Kasumi-1 (cell line): Measurements from ENCODE around the gene EVC2.
A peak's percentile ranks its signal among the peaks of the same experiment; 100 is the strongest.

Experiments
- DNase-seq, 2 experiments: peaks; one replicate each; lab custom pipeline; 2025; lab: John Stamatoyannopoulos, UW

Gene EVC2

DNA sequence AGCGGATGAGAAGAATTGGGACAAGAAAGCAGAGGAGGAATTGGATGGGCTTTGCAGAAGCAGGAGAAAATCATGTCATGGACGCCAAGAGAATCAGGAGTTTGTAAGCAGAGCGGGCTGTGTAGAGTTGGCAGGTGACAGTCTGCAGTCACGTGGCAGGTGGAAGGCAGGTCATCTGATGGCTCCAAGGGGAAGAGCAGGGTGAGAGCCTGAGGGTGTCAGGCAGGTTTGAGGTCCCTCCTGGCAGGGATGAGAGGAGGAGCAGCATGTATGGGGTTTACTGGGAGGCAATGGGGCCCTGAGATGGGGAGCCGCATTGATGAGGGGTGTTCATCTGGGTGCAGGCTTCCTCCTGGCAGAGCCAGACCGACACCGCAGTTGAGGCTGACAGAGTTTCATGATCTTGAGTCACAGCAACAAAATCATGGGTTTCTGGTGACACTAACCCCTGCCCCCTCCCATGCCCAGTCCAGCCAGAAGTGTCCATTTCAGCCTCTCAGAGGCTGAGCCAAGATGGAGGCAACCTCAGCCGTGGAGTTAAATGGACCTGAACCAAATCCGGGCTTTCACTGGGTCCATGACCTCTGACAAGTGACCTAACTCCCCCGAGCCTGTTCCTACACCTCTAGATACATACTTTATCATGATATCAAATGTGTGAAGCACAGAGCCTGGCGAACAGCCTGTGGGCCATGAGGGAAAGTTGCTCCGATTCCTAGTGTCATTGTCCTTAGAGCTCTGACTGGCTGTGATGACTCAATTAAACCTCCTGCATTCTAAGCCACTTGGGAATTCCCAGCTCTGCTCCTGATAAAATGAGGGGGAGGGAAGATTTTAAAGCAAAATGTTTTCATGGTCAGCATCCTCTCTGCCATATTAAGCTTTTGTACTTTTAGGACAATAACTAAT, 38.7 kb upstream of the EVC2 start:
- no peak for DNase-seq

DNA sequence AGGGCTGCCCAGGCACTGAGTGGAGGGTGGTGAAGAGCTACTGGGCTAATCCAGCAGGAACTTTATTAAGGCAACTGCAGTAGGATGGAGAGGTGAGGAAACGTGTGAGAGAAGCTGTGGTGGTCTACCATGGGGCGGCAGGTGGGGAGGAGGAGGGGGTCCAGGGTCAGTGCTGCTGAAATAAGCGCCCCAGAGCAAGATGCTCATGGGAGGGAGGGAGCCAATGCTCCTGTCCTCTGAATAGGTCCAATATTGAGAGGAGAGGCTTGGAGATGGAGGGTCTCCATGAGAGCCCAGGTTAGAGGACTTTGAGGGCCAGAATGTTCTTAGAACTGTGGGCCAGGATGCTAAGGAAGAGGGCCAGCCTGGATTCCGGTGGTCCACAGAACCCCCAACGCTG, 37.9 kb upstream of the EVC2 start:
- no peak for DNase-seq

DNA sequence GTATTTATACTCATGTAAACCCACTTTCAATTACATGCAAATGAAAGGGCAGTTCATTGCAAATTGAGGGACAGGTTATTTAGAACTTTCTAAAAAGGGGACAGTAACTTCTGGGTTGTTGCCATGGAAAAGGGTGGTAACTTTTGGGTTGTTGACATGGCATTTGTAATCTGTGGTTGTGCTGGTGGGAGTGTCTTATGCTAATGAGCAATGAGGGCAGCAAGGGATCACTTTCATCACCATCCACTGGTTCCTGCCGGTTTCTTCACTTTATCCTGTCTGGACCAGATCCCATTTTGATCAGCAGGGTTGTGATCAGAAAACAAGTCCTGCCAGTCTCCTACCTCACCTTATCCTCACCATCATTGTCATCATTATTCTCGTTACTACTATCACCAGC, 34.6 kb upstream of the EVC2 start:
- no peak for DNase-seq

DNA sequence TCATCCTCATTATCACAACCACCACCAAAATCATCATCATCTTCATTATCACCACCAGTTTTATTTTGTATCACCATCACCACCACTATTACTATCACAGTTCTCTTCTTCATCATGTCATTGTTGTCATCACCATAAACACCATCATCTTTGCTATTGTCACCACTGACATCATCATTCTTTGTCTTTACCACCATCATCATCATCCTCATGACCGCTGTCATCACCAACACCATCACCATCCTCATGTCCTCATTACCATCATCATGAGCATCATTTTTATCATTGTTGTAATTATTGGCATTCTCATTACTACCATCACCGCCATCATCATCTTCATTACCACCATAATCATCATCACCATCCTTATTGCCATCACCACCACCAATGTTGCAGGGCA, 34.0 kb upstream of the EVC2 start:
- no peak for DNase-seq

DNA sequence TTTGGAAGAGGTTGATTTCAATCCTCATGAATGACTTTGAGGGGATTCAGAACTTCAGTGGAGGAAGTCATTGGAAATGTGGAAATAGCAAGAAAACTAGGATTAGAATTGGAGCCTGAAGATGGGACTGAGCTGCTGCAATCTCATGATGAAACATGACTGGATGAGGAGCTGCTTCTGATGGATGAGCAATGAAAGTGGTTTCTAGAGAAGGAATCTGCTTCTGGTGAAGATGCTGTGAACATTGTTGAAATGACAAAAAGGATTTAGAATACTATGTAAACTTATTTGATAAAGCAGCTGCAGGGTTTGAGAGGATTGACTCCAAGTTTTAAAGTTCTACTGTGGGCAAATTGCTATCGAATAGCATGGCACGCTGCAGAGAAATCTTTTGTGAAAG, 29.7 kb upstream of the EVC2 start:
- DNase-seq, result no peak

DNA sequence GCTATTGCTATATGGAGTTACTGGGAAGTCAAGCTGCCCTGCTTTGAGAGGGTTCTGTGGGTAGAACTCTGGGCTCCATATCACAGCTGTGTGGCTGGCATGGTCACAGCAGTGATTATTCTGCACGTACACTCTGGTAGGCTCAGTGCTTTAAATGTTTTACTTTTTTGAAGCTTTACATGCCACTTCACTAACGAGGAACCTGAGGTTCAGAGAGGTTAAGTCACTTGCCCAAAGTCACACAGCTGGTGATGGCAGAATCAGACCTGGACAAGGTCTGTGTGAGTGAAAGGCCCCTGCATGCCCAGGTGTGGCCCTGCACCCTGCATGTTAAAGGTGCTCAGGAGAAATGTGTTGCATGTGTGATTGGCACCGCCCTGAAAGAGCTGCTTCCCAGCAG, 27.1 kb upstream of the EVC2 start:
- no peak for DNase-seq

DNA sequence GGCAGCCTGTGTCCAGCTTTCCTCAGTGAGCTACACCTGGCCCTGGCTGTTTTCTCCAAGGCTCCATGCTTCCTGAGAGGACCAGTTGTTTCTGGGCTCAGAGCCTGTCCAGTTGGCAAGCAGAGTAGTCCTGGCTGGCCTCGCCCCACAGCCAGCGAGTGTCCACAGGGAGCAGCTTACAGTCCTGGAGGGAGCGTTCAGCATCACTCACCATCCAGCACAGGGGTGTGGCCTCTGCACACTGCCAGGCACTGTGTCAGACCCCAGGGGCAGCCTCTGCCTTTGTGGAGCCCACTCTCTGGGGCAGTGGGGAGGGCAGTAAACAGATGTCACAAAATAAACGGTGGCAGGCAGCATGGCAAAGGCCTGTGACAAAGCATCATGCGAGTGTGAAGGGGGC, 26.5 kb upstream of the EVC2 start:
- DNase-seq, result no peak

DNA sequence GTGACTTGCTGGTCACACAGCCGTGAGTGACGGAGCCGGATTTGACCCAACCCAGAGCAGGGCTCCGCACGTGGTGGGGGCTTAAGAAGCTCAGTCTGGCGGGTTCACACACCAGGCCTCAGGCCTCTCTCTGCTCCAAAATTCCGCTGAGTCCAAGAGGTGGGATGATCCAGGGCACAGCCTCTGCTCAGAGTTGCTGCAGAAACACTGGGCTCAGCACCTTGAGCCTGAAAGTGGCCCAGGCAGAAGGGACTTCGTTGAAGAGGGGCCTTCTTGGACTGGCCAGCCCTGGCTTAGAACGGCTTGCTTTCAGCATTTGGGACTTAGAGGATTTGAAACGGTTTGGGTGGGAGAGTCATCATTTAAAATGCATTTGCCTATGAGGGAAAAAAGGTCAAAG, 23.8 kb upstream of the EVC2 start:
- no peak for DNase-seq

DNA sequence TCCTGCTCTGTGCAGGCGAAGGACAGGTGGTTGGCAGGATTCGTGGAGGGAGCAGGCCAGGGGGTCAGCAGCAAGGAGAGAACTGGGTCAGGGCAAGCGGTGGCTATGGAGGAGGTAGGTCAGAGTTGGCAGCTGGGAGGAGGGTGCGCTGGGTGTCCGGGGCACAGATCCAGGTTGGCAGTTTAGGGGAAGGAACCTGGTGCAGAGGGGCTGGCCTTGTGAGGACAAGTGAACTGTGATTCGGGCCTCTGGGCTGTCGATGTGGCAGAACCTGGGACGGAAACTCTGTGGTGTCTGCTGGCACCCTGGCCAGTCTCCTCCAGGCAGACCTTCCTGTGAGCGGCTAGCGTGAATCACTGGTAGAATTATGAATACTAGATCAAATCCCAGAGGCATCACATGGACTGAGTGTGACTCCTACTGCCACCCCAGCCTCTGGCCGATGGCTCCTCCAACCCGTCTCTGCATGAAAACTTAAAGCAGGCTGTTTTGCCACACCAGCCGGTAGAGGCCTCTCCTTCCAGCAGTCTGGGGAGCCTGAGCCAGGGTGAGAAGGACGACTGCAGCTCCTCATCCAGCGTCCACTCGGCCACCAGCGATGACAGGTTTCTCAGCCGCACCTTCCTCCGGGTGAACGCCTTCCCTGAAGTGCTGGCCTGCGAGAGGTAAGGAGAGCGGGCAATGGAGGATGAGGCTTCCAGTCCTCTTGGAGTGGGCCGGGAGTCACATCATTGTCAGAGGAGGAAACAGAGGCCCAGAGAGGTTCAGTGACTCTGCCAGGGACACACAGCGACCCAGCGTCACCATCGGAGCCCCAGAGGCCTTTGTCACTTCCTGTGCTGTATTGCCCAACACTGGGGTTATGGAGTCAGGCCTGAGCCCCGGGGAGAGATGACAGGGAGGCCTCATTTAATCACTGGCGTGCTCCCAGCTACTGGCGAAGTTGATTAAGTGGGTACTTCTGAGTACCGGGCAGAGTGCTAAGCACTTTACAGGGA, 22.9 kb upstream of the EVC2 start:
- peak in 1 of 2 experiments; percentile 2 for DNase-seq

DNA sequence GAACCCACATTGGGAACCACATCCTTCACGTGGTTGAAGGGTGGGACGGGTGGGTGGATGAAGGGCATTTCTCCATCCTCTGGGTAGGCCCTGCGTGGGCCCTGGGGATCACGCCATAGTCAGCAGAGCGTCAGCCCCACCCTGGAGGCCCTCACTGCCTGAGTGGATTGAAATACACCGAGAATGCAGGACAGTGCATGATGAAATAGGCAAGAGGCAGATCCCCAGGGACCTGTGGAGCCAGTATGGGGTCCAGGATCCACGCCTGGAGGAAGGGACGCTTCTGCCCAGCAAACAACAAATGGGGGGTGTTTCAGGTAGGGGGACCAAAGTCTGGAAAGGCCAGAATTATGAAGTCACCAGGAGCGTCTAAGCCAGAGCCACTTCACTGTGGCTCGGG, 22.1 kb upstream of the EVC2 start:
- no peak for DNase-seq

DNA sequence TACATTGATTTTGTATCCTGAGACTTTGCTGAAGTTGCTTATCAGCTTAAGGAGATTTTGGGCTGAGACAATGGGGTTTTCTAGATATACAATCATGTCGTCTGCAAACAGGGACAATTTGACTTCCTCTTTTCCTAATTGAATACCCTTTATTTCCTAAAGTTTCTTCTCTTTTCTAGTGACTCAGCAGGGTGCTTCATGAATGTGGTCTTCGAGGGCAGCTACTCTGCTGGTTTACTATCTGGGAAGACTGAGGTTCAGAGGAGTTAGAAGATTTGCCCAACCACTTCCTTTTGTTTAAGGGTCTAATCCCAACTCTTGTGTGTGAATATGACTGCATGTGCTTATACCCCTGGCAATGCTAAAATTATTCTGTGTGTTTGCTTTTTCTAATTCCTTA, 20.1 kb upstream of the EVC2 start:
- peak; percentile 94 to 96 for DNase-seq

DNA sequence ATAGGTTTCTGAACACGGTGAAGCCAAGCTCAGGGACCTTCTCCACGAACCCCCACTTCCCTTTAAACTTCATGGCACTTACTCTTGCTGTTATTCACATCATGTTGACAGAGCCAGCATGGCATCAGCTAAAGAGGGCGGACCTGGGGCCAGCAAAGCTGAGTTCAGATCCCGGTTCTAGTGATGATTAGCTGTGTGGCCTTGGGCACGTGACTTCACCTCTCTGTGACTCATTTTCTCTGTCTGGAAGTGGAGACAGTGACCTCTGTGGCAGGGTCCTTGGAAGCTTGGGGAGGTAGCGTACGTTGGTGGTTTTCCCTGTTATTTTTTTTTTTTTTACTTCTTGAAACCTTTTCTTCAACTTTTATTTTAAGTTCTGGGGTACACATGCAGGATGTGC, 16.0 kb upstream of the EVC2 start:
- DNase-seq, result no peak

DNA sequence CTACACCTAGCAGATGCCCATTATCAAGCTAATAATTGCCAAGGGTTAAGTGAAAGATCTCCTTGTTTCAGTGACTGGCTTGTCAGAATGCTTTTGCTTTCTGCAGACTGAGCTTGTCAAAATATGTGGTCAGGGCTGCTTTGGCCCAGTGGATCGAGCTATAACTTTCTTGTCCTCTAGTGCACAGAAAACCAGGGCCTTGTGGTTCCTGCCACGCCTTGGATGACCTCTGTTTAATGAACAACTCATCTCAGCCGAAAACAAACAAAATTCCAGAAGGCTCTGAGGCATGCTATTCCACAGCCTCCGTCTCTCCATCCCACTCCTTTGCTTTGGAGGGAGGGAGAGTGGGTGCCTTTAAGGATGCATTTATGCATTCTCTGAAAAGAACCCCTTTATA, 14.0 kb upstream of the EVC2 start:
- DNase-seq, result no peak

DNA sequence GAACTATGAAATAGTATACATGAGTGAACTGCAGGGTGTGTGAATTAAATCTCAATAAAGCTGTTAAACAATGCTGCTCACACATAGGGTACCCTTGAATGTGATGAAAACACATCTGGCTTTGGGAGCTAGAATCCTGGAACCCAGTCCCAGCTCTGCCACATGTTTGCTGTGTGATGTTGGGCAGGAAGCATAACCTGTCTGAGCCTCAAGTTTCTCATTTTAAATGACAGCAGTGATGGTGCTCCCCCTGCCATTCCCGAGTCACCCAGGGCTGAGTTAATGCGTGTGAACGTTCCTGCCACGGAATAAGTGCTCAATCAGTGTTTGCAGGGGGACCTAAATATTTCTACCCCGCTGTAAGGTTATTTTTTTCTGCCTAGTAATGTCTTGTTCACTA, 13.6 kb upstream of the EVC2 start:
- no peak for DNase-seq

DNA sequence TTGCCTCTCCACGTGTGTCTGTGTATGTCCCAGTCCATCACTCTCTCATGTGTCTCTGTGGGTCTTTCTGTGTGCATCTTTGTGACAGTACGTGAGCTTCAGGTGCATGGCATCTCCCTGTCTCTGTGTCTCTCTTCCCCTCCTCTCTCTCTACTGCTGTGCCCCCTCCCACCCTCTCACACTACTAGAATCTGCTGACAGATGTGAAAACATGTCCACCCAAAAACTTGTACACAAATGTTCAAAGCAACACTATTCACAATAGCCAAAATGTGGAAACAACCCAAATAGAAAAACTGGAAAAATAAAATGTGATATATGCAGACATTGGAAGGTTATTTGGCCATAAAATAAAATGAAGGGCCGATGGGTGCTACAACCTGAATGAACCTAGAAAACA, 12.6 kb upstream of the EVC2 start:
- no peak for DNase-seq

DNA sequence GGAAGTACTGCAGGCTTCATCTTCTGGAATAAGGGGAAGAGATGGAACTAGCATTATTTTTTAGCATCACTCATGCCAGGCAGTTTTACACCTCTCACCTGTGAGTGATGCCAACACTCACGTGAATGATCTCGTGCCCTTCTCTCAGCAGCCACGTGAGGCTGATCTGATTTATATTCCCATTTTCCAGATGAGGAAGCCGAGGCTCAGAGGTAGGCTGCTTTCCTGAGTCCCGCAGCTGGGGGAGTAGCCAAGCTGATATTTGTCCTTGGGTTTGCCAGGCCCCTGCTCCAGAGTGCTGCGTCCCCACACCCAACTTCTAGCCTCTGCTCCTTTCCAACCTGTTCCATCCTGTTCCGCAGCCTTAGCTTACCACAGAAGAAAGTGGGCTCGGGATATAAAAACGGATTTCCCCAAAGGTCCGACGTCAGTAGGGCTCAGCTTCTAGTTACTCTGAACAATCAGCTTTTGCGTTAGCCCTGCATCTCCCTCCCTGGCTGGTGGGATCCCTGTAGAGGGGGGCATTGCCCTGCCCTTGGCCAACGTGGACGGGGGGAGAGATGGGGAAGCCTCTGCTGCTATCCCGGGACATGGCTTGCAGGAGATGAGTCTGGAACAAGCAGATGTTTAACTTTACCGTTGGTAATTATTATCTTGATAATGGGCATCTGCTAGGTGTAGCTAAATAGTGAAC, 11.9 kb upstream of the EVC2 start:
- no peak for DNase-seq

DNA sequence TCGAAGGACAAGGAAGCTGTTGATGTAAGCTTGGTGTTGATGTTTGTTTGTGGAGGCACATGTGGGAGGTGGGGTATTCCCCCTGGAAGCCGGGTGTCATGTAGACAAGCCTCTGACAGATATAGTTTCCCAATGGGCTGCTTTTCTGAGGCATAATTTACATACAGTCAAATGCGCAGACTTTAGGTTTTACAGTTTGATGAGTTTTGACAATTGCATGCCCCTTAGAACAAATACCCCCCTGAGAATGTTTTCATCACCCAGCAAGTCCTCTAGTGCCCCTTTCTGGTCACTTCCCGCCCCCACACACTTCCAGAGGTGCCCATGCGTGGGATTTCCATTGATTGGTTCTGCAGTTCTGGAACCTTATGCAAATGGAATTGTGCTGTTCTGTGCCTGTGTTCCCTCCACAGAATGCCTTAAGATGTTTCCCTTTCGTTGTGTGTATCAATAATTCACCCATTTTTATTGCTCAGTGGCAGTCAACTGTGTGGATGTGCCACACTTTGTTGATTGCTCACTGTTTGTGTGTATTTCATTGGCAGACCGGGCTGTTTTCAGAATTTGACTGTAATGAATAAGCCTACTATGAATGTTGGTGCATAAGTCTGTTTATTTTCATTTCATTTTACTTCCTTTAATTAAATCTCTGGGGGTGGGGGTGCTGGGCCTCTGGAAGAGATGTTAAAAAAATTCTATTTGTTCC, 11.1 kb upstream of the EVC2 start:
- no peak for DNase-seq

DNA sequence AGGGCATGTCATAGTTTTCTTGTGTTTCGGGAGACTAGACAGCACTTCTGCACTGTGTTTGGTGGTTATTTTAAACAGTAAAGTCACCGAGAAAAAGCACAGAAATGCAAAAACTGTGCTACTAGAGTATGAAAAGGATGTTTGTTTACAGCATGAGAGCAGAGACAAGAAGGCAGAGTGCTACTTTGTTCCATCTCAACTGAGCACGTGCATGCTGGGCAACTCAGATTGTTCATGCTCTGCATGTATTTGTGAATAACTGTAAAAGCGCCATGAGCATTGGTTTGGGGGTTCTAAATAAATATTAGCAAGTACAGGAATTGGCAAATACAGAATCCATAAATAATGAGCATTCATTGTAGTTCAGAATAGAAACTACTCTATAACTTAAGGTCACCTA, 10.1 kb upstream of the EVC2 start:
- no peak for DNase-seq

DNA sequence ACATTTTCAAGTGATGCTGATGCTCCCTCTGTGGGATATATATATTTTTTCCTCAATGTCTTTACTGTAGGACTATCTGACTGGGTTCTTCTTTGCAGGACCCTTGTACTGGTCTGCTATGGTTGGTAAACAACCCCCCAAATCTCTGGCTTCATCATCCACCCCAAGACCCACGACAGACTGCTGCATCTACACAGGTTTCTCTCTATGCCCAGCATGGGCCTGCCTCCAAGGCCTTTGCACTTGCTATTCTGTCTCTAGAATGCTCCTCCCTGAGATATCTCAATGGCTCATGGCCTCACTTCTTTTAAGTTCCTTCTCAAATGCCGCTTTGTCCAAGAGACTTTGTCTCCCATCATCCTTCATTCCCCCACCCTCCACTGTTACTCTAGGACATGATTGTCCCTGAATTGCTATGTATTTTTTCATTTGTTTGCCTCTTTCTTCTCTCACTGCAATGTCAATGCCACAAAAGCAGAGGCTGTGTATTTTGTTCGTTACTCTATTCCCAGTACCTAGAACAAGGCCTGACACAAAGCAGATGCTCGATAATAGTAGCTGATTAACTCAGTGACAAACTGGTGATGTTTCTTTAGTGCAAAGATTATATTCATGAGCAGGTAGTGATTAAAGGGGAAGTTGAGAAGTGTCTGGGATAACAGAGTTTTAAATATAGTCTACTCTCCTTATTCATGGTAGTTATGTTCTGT, 9.2 kb upstream of the EVC2 start:
- DNase-seq, result peak; percentile 0 to 4

DNA sequence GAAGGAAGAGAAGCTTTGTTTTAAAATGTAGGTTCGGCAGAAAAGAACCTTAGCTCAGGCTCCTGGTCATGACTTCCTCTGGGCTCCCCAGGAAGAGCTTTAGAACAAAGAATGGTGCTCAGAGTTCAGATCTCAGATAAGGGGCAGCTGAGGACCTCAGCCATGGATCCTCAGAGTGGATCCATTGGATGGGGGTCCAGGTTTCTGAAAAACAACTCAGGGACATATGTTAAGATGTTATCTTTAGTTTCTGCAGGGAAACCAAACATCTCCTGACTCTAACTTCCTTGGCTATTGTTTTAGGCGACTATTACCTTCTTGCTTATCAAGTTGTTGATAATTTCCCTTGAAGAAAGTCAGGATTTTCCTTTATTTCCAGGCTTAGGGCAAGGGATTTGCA, 8.0 kb upstream of the EVC2 start:
- DNase-seq, result no peak

DNA sequence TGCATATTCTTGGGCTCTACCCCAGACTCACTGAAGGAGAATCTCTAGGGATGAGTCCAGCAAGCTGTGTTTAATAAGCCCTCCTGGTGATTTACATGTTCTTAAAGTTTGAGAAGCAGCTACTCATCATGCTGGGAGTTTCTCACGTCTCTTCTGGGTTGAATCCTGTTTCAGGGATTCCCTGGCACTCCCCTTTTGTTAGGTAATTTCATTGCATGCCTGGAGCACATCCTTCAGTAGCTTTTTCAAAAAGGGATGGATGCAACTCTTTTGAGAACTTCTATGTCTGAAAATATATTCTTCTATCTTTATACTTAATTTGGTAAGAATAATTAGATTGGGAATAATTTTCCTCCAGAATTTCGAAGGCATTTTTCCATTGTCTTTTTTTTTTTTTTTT, 7.0 kb upstream of the EVC2 start:
- no peak for DNase-seq
